ENCODE data around the gene MAF. TPM values are rescaled to one million over a fixed set of nuclear protein-coding genes. Genes with fewer than 3 reads are reported as not detected.
A peak's percentile ranks its signal among the peaks of the same experiment; 100 is the strongest.

The MAF gene
- total and polyA plus RNA-seq, 2 experiments from 2014 or later: 3.7 to 21.5 TPM

GRCh38 chr16:79642652-79643051 is 42.1 kb upstream of the MAF start:
- no peak for TF ChIP-seq CTCF (IDR thresholded peaks at IDR 0.05; ENCODE audit: low read depth, low read length)
- no peak for DNase-seq (ENCODE audit: low read depth in 1 of 2, low spot score in 1 of 2)
- Histone ChIP-seq H3K4me3 (no peak overlapping the region), H3K27ac (no peak overlapping the region), H3K36me3 (no peaks in the 10 kb centered on the region), H3K4me1 (ENCODE audit: low read depth) (no peaks in the 10 kb centered on the region), H3K9me3 (ENCODE audit: low read depth) (no peaks in the 10 kb centered on the region), H3K27me3 (no peaks in the 10 kb centered on the region)

GRCh38 chr16:79640513-79641360 is 40.2 kb upstream of the MAF start:
- H3K36me3 ChIP-seq: no peaks in the 10 kb centered on the region
- no peaks in the 10 kb centered on the region for H3K27me3 ChIP-seq
- H3K4me1 ChIP-seq (ENCODE audit: low read depth): no peaks in the 10 kb centered on the region
- no peaks in the 10 kb centered on the region for H3K9me3 ChIP-seq (ENCODE audit: low read depth)
- H3K27ac ChIP-seq: no peak overlapping the region
- no peak overlapping the region for H3K4me3 ChIP-seq
- DNase-seq (ENCODE audit: low read depth in 1 of 2, low spot score in 1 of 2): peak in 1 of 2 donors; percentile 17
- no peak for TF ChIP-seq CTCF (IDR thresholded peaks at IDR 0.05; ENCODE audit: low read depth, low read length)

- TF ChIP-seq CTCF (IDR thresholded peaks at IDR 0.05; ENCODE audit: low read depth, low read length): no peak
- Histone ChIP-seq H3K27me3 (no peaks in the 10 kb centered on the region), H3K9me3 (ENCODE audit: low read depth) (no peaks in the 10 kb centered on the region), H3K36me3 (no peaks in the 10 kb centered on the region), H3K27ac (no peak overlapping the region), H3K4me1 (ENCODE audit: low read depth) (no peaks in the 10 kb centered on the region), H3K4me3 (no peak overlapping the region)
- no peak for DNase-seq (ENCODE audit: low read depth in 1 of 2, low spot score in 1 of 2)
Observed at GRCh38 chr16:79639576-79640311, 39.2 kb upstream of the MAF start.

GRCh38 chr16:79638386-79638785 is 37.8 kb upstream of the MAF start:
- Histone ChIP-seq H3K27ac (no peak overlapping the region), H3K4me1 (ENCODE audit: low read depth) (no peaks in the 10 kb centered on the region), H3K36me3 (no peaks in the 10 kb centered on the region), H3K27me3 (no peaks in the 10 kb centered on the region), H3K4me3 (no peak overlapping the region), H3K9me3 (ENCODE audit: low read depth) (no peaks in the 10 kb centered on the region)
- DNase-seq (ENCODE audit: low read depth in 1 of 2, low spot score in 1 of 2): no peak
- TF ChIP-seq CTCF (IDR thresholded peaks at IDR 0.05; ENCODE audit: low read depth, low read length): no peak

- Histone ChIP-seq H3K27me3 (no peaks in the 10 kb centered on the region), H3K27ac (no peak overlapping the region), H3K4me1 (ENCODE audit: low read depth) (no peaks in the 10 kb centered on the region), H3K36me3 (no peaks in the 10 kb centered on the region), H3K9me3 (ENCODE audit: low read depth) (no peaks in the 10 kb centered on the region), H3K4me3 (no peak overlapping the region)
- no peak for DNase-seq (ENCODE audit: low read depth in 1 of 2, low spot score in 1 of 2)
- TF ChIP-seq CTCF (IDR thresholded peaks at IDR 0.05; ENCODE audit: low read depth, low read length): no peak
Observed at GRCh38 chr16:79635488-79635887, 35.0 kb upstream of the MAF start.

Data from cardiac muscle cell (in vitro differentiated cells and primary cell).